GM10847 (cell line): ENCODE data around the gene FSTL4.

ENCODE experiments used
- POLR2A ChIP-seq: IDR thresholded peaks from 2 replicates; pipeline ENCODE4 v1.6.1; 2011; ENCODE audit not compliant: insufficient read length; ENCODE audit errors: extremely low read depth

Gene FSTL4

GRCh38 chr5:133485468-133485867, 126.9 kb downstream of the FSTL4 start:
- TF ChIP-seq POLR2A, result no peak

- no peak for TF ChIP-seq POLR2A
These were observed 128.8 kb downstream of the FSTL4 start for GRCh38 chr5:133483406-133484090.

GRCh38 chr5:133482028-133482427, 130.3 kb downstream of the FSTL4 start:
- no peak for TF ChIP-seq POLR2A

- no peak for TF ChIP-seq POLR2A
These were observed 131.5 kb downstream of the FSTL4 start for GRCh38 chr5:133480866-133481265.

GRCh38 chr5:133480366-133480765, 132.0 kb downstream of the FSTL4 start:
- no peak for TF ChIP-seq POLR2A

- no peak for TF ChIP-seq POLR2A
These were observed 133.9 kb downstream of the FSTL4 start for GRCh38 chr5:133478199-133478985.

GRCh38 chr5:133475986-133476385, 136.4 kb downstream of the FSTL4 start:
- TF ChIP-seq POLR2A, result no peak

- TF ChIP-seq POLR2A, result no peak
These were observed 137.3 kb downstream of the FSTL4 start for GRCh38 chr5:133474851-133475590.

- TF ChIP-seq POLR2A, result no peak
These were observed 139.1 kb downstream of the FSTL4 start for GRCh38 chr5:133473291-133473690.

GRCh38 chr5:133472829-133473228, 139.5 kb downstream of the FSTL4 start:
- TF ChIP-seq POLR2A, result no peak

GRCh38 chr5:133471699-133472098, 140.6 kb downstream of the FSTL4 start:
- TF ChIP-seq POLR2A, result no peak

GRCh38 chr5:133470841-133471240, 141.5 kb downstream of the FSTL4 start:
- TF ChIP-seq POLR2A, result no peak

- TF ChIP-seq POLR2A, result no peak
These were observed 142.5 kb downstream of the FSTL4 start for GRCh38 chr5:133469846-133470245.

GRCh38 chr5:133469252-133469651, 143.1 kb downstream of the FSTL4 start:
- no peak for TF ChIP-seq POLR2A

- TF ChIP-seq POLR2A, result no peak
These were observed 143.7 kb downstream of the FSTL4 start for GRCh38 chr5:133468596-133468995.
